Nephron (organoid): ENCODE measurements around the gene RHOF.

Experiments used
- H3K27ac Mint-ChIP-seq, 3 experiments: 2 replicates each; pipeline ENCODE4 v1.8.0; 2020; ENCODE audit warnings: mixed read lengths in 3 of 3, mild to moderate bottlenecking in 2 of 3, moderate library complexity in 1 of 3
- H3K27me3 Mint-ChIP-seq: 2 replicates; pipeline ENCODE4 v1.8.0; 2021; ENCODE audit warnings: low read depth, mild to moderate bottlenecking, moderate library complexity, mixed read lengths
- H3K36me3 Mint-ChIP-seq: 2 replicates; pipeline ENCODE4 v1.8.0; 2020; ENCODE audit warnings: low read depth, mixed read lengths
- H3K4me1 Mint-ChIP-seq: 2 replicates; pipeline ENCODE4 v1.8.0; 2020; ENCODE audit warnings: mixed read lengths
- H3K4me3 Mint-ChIP-seq, 3 experiments: 2 replicates each; pipeline ENCODE4 v1.8.0; 2020; ENCODE audit warnings: mild to moderate bottlenecking in 3 of 3, mixed read lengths in 3 of 3, moderate library complexity in 2 of 3
- H3K9me3 Mint-ChIP-seq: 2 replicates; pipeline ENCODE4 v1.8.0; 2020; ENCODE audit warnings: mixed read lengths
- CTCF ChIP-seq, 3 experiments: fragments of 200-600 bp; sonication (generic); IDR thresholded peaks; one replicate each; pipeline ENCODE4 v1.5.0; 2021; ENCODE audit warnings: antibody characterized with exemption in 3 of 3; ENCODE audit not compliant: unreplicated experiment in 3 of 3

The RHOF gene

GRCh38 chr12:121828306-121828705 lies 34.8 kb upstream of the RHOF start:
- TF ChIP-seq CTCF (IDR thresholded peaks at IDR 0.05; ENCODE audit: unreplicated experiment in 3 of 3): no peak
- Mint-ChIP-seq H3K36me3 (peaks cover 64% of the 10 kb centered on the region), H3K9me3 (no peaks in the 10 kb centered on the region)

GRCh38 chr12:121827351-121828099 lies 34.0 kb upstream of the RHOF start:
- no peaks in the 10 kb centered on the region for H3K9me3 Mint-ChIP-seq
- no peak for TF ChIP-seq CTCF (IDR thresholded peaks at IDR 0.05; ENCODE audit: unreplicated experiment in 3 of 3)
- no peaks in the 10 kb centered on the region for H3K27me3 Mint-ChIP-seq
- H3K4me1 Mint-ChIP-seq: no peaks in the 10 kb centered on the region
- no peak overlapping the region for H3K4me3 Mint-ChIP-seq
- peaks cover 61% of the 10 kb centered on the region for H3K36me3 Mint-ChIP-seq
- H3K27ac Mint-ChIP-seq: no peak overlapping the region

More at GRCh38 chr12:121828306-121828705, 34.8 kb upstream of the RHOF start:
- Mint-ChIP-seq H3K27ac (no peak overlapping the region), H3K27me3 (no peaks in the 10 kb centered on the region), H3K4me1 (no peaks in the 10 kb centered on the region), H3K4me3 (no peak overlapping the region)

GRCh38 chr12:121826318-121827150 lies 33.0 kb upstream of the RHOF start:
- Mint-ChIP-seq H3K4me1 (no peaks in the 10 kb centered on the region), H3K27me3 (no peaks in the 10 kb centered on the region), H3K27ac (no peak overlapping the region), H3K36me3 (peaks cover 52% of the 10 kb centered on the region), H3K9me3 (no peaks in the 10 kb centered on the region), H3K4me3 (no peak overlapping the region)
- TF ChIP-seq CTCF (IDR thresholded peaks at IDR 0.05; ENCODE audit: unreplicated experiment in 3 of 3): no peak

GRCh38 chr12:121825041-121825523 lies 31.6 kb upstream of the RHOF start:
- Mint-ChIP-seq H3K9me3 (no peaks in the 10 kb centered on the region), H3K4me3 (no peak overlapping the region), H3K4me1 (no peaks in the 10 kb centered on the region), H3K36me3 (peaks cover 50% of the 10 kb centered on the region), H3K27me3 (no peaks in the 10 kb centered on the region), H3K27ac (no peak overlapping the region)
- no peak for TF ChIP-seq CTCF (IDR thresholded peaks at IDR 0.05; ENCODE audit: unreplicated experiment in 3 of 3)

GRCh38 chr12:121823727-121824115 lies 30.2 kb upstream of the RHOF start:
- Mint-ChIP-seq H3K27me3 (no peaks in the 10 kb centered on the region), H3K36me3 (peaks cover 44% of the 10 kb centered on the region), H3K4me3 (no peak overlapping the region), H3K4me1 (no peaks in the 10 kb centered on the region), H3K27ac (no peak overlapping the region), H3K9me3 (no peaks in the 10 kb centered on the region)
- no peak for TF ChIP-seq CTCF (IDR thresholded peaks at IDR 0.05; ENCODE audit: unreplicated experiment in 3 of 3)
